Loucy (cell line): Measurements from ENCODE around the gene OSBPL3.
A peak's percentile ranks its signal among the peaks of the same experiment; 100 is the strongest.

ENCODE experiments used
- H2AFZ ChIP-seq: fragments of 200-600 bp; sonication (generic); 2 replicates; pipeline ENCODE4 v1.6.0; 2016; ENCODE audit warnings: antibody characterized with exemption, mild to moderate bottlenecking, low read length, moderate library complexity
- H3F3A ChIP-seq: fragments of 200-600 bp; 2 replicates; pipeline ENCODE4 v1.6.0; 2016; ENCODE audit warnings: antibody characterized with exemption, low read depth, mild to moderate bottlenecking
- H3K27me3 ChIP-seq: fragments of 200-600 bp; sonication (generic); 2 replicates; pipeline ENCODE4 v1.6.1; 2014; ENCODE audit warnings: low read length, mild to moderate bottlenecking; ENCODE audit not compliant: insufficient read depth, poor library complexity, severe bottlenecking
- H3K36me3 ChIP-seq: fragments of 200-600 bp; sonication (generic); 2 replicates; pipeline ENCODE4 v1.6.1; 2016; ENCODE audit warnings: low read length; ENCODE audit not compliant: insufficient read depth
- H3K4me1 ChIP-seq: fragments of 200-600 bp; sonication (generic); 2 replicates; pipeline ENCODE4 v1.5.1; 2014; ENCODE audit warnings: low read length, mild to moderate bottlenecking; ENCODE audit not compliant: insufficient read depth, poor library complexity, severe bottlenecking
- H3K4me2 ChIP-seq: fragments of 200-600 bp; sonication (generic); 2 replicates; pipeline ENCODE4 v1.6.0; 2014; ENCODE audit warnings: antibody characterized with exemption, low read length, low read depth, mild to moderate bottlenecking; ENCODE audit not compliant: poor library complexity, severe bottlenecking
- H3K4me3 ChIP-seq: fragments of 200-600 bp; sonication (generic); 2 replicates; pipeline ENCODE4 v1.5.1; 2014; ENCODE audit warnings: low read length, mild to moderate bottlenecking, mixed read lengths; ENCODE audit not compliant: poor library complexity, severe bottlenecking
- H3K79me2 ChIP-seq: fragments of 200-600 bp; sonication (generic); 2 replicates; pipeline ENCODE4 v1.6.1; 2014; ENCODE audit warnings: low read length; ENCODE audit not compliant: insufficient read depth
- H3K9ac ChIP-seq: fragments of 200-600 bp; sonication (generic); 2 replicates; pipeline ENCODE4 v1.6.0; 2014; ENCODE audit warnings: mild to moderate bottlenecking, low read depth, low read length, moderate library complexity; ENCODE audit not compliant: poor library complexity, severe bottlenecking
- H3K9me2 ChIP-seq: fragments of 200-600 bp; sonication (generic); replicated peaks from 2 replicates; pipeline ENCODE4 v1.6.1; 2016; ENCODE audit warnings: low read depth, low read length, mixed read lengths
- H3K9me3 ChIP-seq: fragments of 200-600 bp; sonication (generic); 2 replicates; pipeline ENCODE4 v1.6.1; 2014; ENCODE audit warnings: mild to moderate bottlenecking, antibody characterized with exemption, low read length, low read depth; ENCODE audit not compliant: insufficient read depth
- H4K20me1 ChIP-seq: fragments of 200-600 bp; sonication (generic); 2 replicates; pipeline ENCODE4 v1.6.0; 2014; ENCODE audit warnings: antibody characterized with exemption, low read length, mild to moderate bottlenecking; ENCODE audit not compliant: insufficient read depth, poor library complexity, severe bottlenecking
- CTCF ChIP-seq: fragments of 200-600 bp; sonication (generic); conservative IDR thresholded peaks from 2 replicates; pipeline ENCODE4 v1.5.1; 2014; ENCODE audit warnings: mild to moderate bottlenecking, antibody characterized with exemption, low read length
- EZH2phosphoT487 ChIP-seq: fragments of 200-600 bp; IDR thresholded peaks from 2 replicates; pipeline ENCODE4 v1.6.1; 2018; ENCODE audit warnings: antibody characterized with exemption, mild to moderate bottlenecking, moderate library complexity, borderline replicate concordance

Gene OSBPL3

GRCh38 chr7:24824896-24825295, 155.1 kb downstream of the OSBPL3 start:
- H3K4me2 ChIP-seq: no peak overlapping the region

GRCh38 chr7:24824400-24824799, 155.6 kb downstream of the OSBPL3 start:
- Histone ChIP-seq H3K27me3 (no peaks in the 10 kb centered on the region), H3K4me1 (peaks cover 41% of the 10 kb centered on the region), H3K9me3 (no peaks in the 10 kb centered on the region), H4K20me1 (no peaks in the 10 kb centered on the region), H3K79me2 (no peaks in the 10 kb centered on the region), H3K4me3 (no peak overlapping the region), H3K36me3 (peaks cover 29% of the 10 kb centered on the region; the same call in 1 of the 2 replicates), H3K9me2 (no peaks in the 10 kb centered on the region), H3F3A (peaks cover 12% of the 10 kb centered on the region), H2AFZ (no peak overlapping the region), H3K4me2 (no peak overlapping the region), H3K9ac (no peak overlapping the region)
- TF ChIP-seq EZH2phosphoT487: no peak
- no peak for TF ChIP-seq CTCF

More at GRCh38 chr7:24824896-24825295, 155.1 kb downstream of the OSBPL3 start:
- Histone ChIP-seq H3K9ac (no peak overlapping the region), H3F3A (peaks cover 10% of the 10 kb centered on the region), H3K9me2 (no peaks in the 10 kb centered on the region), H3K36me3 (peaks cover 27% of the 10 kb centered on the region; the same call in 1 of the 2 replicates), H4K20me1 (no peaks in the 10 kb centered on the region), H2AFZ (no peak overlapping the region), H3K27me3 (no peaks in the 10 kb centered on the region), H3K4me1 (peaks cover 41% of the 10 kb centered on the region), H3K4me3 (no peak overlapping the region), H3K9me3 (no peaks in the 10 kb centered on the region), H3K79me2 (no peaks in the 10 kb centered on the region)
- TF ChIP-seq CTCF (no peak), EZH2phosphoT487 (no peak)

GRCh38 chr7:24821754-24822054, 158.3 kb downstream of the OSBPL3 start:
- Histone ChIP-seq H4K20me1 (no peaks in the 10 kb centered on the region), H3K9me3 (no peaks in the 10 kb centered on the region), H3K4me3 (peak overlapping the region; percentile 64), H3K27me3 (no peaks in the 10 kb centered on the region), H3K4me1 (peaks cover 33% of the 10 kb centered on the region), H3F3A (peaks cover 12% of the 10 kb centered on the region), H3K79me2 (no peaks in the 10 kb centered on the region), H2AFZ (no peak overlapping the region), H3K9me2 (no peaks in the 10 kb centered on the region), H3K9ac (peak overlapping the region; percentile 18), H3K36me3 (peaks cover 29% of the 10 kb centered on the region; the same call in 1 of the 2 replicates), H3K4me2 (peak overlapping the region; percentile 84)
- TF ChIP-seq CTCF (no peak), EZH2phosphoT487 (no peak)
